Common myeloid progenitor, CD34-positive (primary cell): ENCODE measurements around the gene ARHGEF10L. TPM values are rescaled to one million over a fixed set of nuclear protein-coding genes. Genes with fewer than 3 reads are reported as not detected.
"Not testable (repeated sequence)": the region's sequence is repeated elsewhere in the genome, so short reads cannot be mapped to it uniquely, and the experiment has no call there.

Experiments used
- CTCF ChIA-PET: fragments of 350-600 bp; sonication (Branson Sonifier 250); formaldehyde crosslinking; loops from one replicate; lab custom pipeline; 2021; ENCODE audit warnings: antibody characterized with exemption; lab: Charles Lee
- POLR2A ChIA-PET: fragments of 350-600 bp; sonication (Branson Sonifier 250); formaldehyde crosslinking; loops from one replicate; lab custom pipeline; 2021; ENCODE audit warnings: antibody characterized with exemption; lab: Charles Lee
- DNase-seq, 3 donors: peaks; one replicate each; pipeline versions ENCODE4 v3.0.0 to v3.0.0-alpha.2; 2013
- H3K27ac ChIP-seq, 2 experiments: 1 replicate in 1 of 2; 2 replicates in 1 of 2; pipeline ENCODE4 v1.7.0; 2013; ENCODE audit warnings: inconsistent platforms in 2 of 2, low read length in 2 of 2, mild to moderate bottlenecking in 2 of 2, low read depth in 1 of 2, moderate library complexity in 1 of 2; ENCODE audit not compliant: severe bottlenecking in 2 of 2, insufficient read depth in 1 of 2, poor library complexity in 1 of 2
- H3K27me3 ChIP-seq, 5 experiments: replicated peaks in 2 of 5; 1 replicate in 3 of 5; 2 replicates in 2 of 5; pipeline versions ENCODE4 v1.6.1 to v1.7.0; 2013; ENCODE audit warnings: low read length in 4 of 5, mild to moderate bottlenecking in 2 of 5, moderate library complexity in 2 of 5, inconsistent platforms in 1 of 5; ENCODE audit not compliant: insufficient read depth in 5 of 5, control insufficient read depth in 4 of 5
- H3K36me3 ChIP-seq, 4 experiments: 1 replicate in 2 of 4; 2 replicates in 2 of 4; pipeline versions ENCODE4 v1.6.1 to v1.7.0; 2013; ENCODE audit warnings: low read length in 3 of 4, control low read depth in 1 of 4, mild to moderate bottlenecking in 1 of 4; ENCODE audit not compliant: control insufficient read depth in 4 of 4, insufficient read depth in 4 of 4
- H3K4me1 ChIP-seq, 4 experiments: 1 replicate in 3 of 4; 2 replicates in 1 of 4; pipeline versions ENCODE4 v1.6.1 to v1.7.1; 2013; ENCODE audit warnings: low read length in 3 of 4, mild to moderate bottlenecking in 3 of 4, control low read depth in 1 of 4, inconsistent platforms in 1 of 4, moderate library complexity in 1 of 4; ENCODE audit not compliant: control insufficient read depth in 4 of 4, insufficient read depth in 4 of 4; ENCODE audit errors: control extremely low read depth in 1 of 4
- H3K4me3 ChIP-seq, 7 experiments: 1 replicate in 4 of 7; 2 replicates in 3 of 7; pipeline versions ENCODE4 v1.5.1 to v1.7.0; 2013; ENCODE audit warnings: mild to moderate bottlenecking in 7 of 7, low read length in 6 of 7, moderate library complexity in 6 of 7, inconsistent platforms in 2 of 7, low read depth in 2 of 7, control low read depth in 1 of 7; ENCODE audit not compliant: insufficient read depth in 4 of 7, control insufficient read depth in 1 of 7; ENCODE audit errors: extremely low read depth in 1 of 7
- H3K9me3 ChIP-seq, 5 experiments: 1 replicate in 4 of 5; 2 replicates in 1 of 5; pipeline versions ENCODE4 v1.6.1 to v1.7.1; 2013; ENCODE audit warnings: low read length in 4 of 5, mild to moderate bottlenecking in 2 of 5, inconsistent platforms in 1 of 5, low read depth in 1 of 5, moderate library complexity in 1 of 5; ENCODE audit not compliant: control insufficient read depth in 4 of 5, insufficient read depth in 2 of 5; ENCODE audit errors: control extremely low read depth in 1 of 5
- WGBS: methylation state at CpG from one replicate; pipeline ENCODE4 v1.1.5; 2013; ENCODE audit not compliant: insufficient coverage; 5-methylcytosine and 5-hydroxymethylcytosine counted together
- polyA plus RNA-seq: library from polyadenylated mRNA; unstranded; fragments of 120-200 nt; gene quantifications from one replicate; pipeline ENCODE4 v1.2.1, GENCODE V29; 2013

The ARHGEF10L gene
- polyA plus RNA-seq: 0.09 TPM

GRCh38 chr1:17539477-17540254, at the start of gene ARHGEF10L:
TSS of gene ARHGEF10L (plus strand) at chr1:17539698. CDS start at chr1:17580596, 40,898 bp downstream.
- no peaks in the 10 kb centered on the region for H3K36me3 ChIP-seq
- H3K4me1 ChIP-seq: peaks cover 0 to 18% (median 7%) of the 10 kb centered on the region in 4 experiments
- H3K27me3 ChIP-seq: peaks cover 6 to 63% (median 29%) of the 10 kb centered on the region in 5 experiments
- H3K27ac ChIP-seq: no peak within 1 kb of the TSS
- peak; percentile 11 to 46 (median 23) for DNase-seq
- no peaks in the 10 kb centered on the region for H3K9me3 ChIP-seq
- under 1% methylated on average over 94 of the region's 108 CpGs for WGBS
- peak within 1 kb of the TSS in 4 of 7 experiments; percentile 30 to 59 (median 50) for H3K4me3 ChIP-seq
- POLR2A ChIA-PET: no interaction called here
- CTCF ChIA-PET: interaction anchor here (1.3 to 1.5 kb wide), 2 partner anchors 14 to 43 kb away, joined by 3 read pairs; no protein-coding TSS in a partner anchor

- H3K27ac ChIP-seq, H3K36me3 ChIP-seq, H3K4me3 ChIP-seq, H3K4me1 ChIP-seq, H3K27me3 ChIP-seq, DNase-seq, H3K9me3 ChIP-seq: not testable (repeated sequence)
- ChIA-PET POLR2A (interaction anchor here (0.9 kb wide), 1 partner anchor 403 kb away, joined by 5 read pairs; no protein-coding TSS in a partner anchor), CTCF (interaction anchor here (1.4 to 2.2 kb wide), 2 partner anchors 12 to 15 kb away, joined by 3 to 10 read pairs; no protein-coding TSS in a partner anchor)
- WGBS: 96% methylated on average over 16 of the region's 16 CpGs
Observed at GRCh38 chr1:17489768-17490417, 49.6 kb upstream of the ARHGEF10L start.

GRCh38 chr1:17490667-17491066, 48.8 kb upstream of the ARHGEF10L start:
- CTCF ChIA-PET: interaction anchor here (1.4 to 2.2 kb wide), 2 partner anchors 11 to 16 kb away, joined by 3 to 10 read pairs; no protein-coding TSS in a partner anchor
- H3K36me3 ChIP-seq, DNase-seq, POLR2A ChIA-PET, H3K4me1 ChIP-seq, H3K27ac ChIP-seq, H3K9me3 ChIP-seq, H3K27me3 ChIP-seq, H3K4me3 ChIP-seq: not testable (repeated sequence)
- 100% methylated on average over 1 of the region's 6 CpGs for WGBS

- Histone ChIP-seq H3K4me1 (no peaks in the 10 kb centered on the region), H3K27ac (no peak overlapping the region), H3K9me3 (no peaks in the 10 kb centered on the region), H3K27me3 (peaks cover 0 to 3% (median 0%) of the 10 kb centered on the region in 5 experiments), H3K36me3 (no peaks in the 10 kb centered on the region), H3K4me3 (no peak overlapping the region)
- CTCF ChIA-PET: interaction anchor here (0.7 to 5.0 kb wide), 14 partner anchors 9 to 119 kb away, joined by 3 to 57 read pairs (median 4); no protein-coding TSS in a partner anchor
- WGBS: 100% methylated on average over 1 of the region's 5 CpGs
- DNase-seq: peak; percentile 81 to 88 (median 86)
- POLR2A ChIA-PET: no interaction called here
Observed at GRCh38 chr1:17494114-17494729, 45.3 kb upstream of the ARHGEF10L start.

GRCh38 chr1:17496419-17496818, 43.1 kb upstream of the ARHGEF10L start:
- Histone ChIP-seq H3K9me3 (no peaks in the 10 kb centered on the region), H3K36me3 (no peaks in the 10 kb centered on the region), H3K27ac (no peak overlapping the region), H3K4me3 (no peak overlapping the region), H3K4me1 (no peaks in the 10 kb centered on the region), H3K27me3 (peaks cover 0 to 3% (median 0%) of the 10 kb centered on the region in 5 experiments)
- WGBS: 83% methylated on average over 4 of the region's 4 CpGs
- ChIA-PET POLR2A (interaction anchor here (1.0 kb wide), 1 partner anchor 36 kb away, joined by 3 read pairs; no protein-coding TSS in a partner anchor), CTCF (interaction anchor here (5.0 kb wide), 1 partner anchor 109 kb away, joined by 57 read pairs; no protein-coding TSS in a partner anchor)
- DNase-seq: no peak

- CTCF ChIA-PET: interaction anchor here (1.0 kb wide), 1 partner anchor 107 kb away, joined by 3 read pairs; no protein-coding TSS in a partner anchor
- Histone ChIP-seq H3K4me1 (no peaks in the 10 kb centered on the region), H3K27me3 (peaks cover 0 to 5% (median 2%) of the 10 kb centered on the region in 5 experiments), H3K4me3 (no peak overlapping the region), H3K9me3 (no peaks in the 10 kb centered on the region), H3K36me3 (no peaks in the 10 kb centered on the region), H3K27ac (no peak overlapping the region)
- no peak for DNase-seq
- WGBS: 100% methylated on average over 1 of the region's 4 CpGs
- POLR2A ChIA-PET: no interaction called here
Observed at GRCh38 chr1:17498214-17498613, 41.3 kb upstream of the ARHGEF10L start.
